ENCODE measurements around the gene AKR1C8. TPM values are rescaled to one million over a fixed set of nuclear protein-coding genes. Genes with fewer than 3 reads are reported as not detected.
A peak's percentile ranks its signal among the peaks of the same experiment; 100 is the strongest.
"Not testable (repeated sequence)": the region's sequence is repeated elsewhere in the genome, so short reads cannot be mapped to it uniquely, and the experiment has no call there.

AKR1C8 gene
- total RNA-seq, 1 experiment from 2014 or later = not detected

GRCh38 chr10:5187867-5188266 is 2.9 kb upstream of the AKR1C8 start:
- no peak for DNase-seq (ENCODE audit: low read depth, low spot score)
- in situ Hi-C loops (cut with HindIII; ENCODE audit: low pct_unique_long_range_greater_than_20kb, low sequenced_read_pairs) = no loop called here

DNA sequence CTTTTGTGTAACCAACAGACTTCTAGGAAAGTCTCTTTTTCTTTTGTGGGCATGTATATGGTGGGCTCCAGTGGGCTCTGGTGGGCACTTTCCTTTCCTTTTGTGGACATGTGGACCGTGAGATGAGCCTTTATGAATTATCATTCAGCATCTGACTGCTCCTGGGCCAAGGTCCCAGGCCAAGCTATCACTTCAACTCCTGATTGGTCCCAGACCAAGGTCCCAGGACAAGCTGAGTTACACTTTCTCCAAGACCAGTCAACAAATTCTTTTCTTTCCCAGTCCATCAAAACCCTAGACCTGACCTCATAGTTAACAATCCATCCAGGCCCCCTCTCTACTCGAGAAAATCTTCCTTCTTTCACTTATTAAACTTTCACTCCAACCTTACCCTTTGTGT is 1.0 kb downstream of the AKR1C8 start:
- DNase-seq (ENCODE audit: low read depth, low spot score) = no peak
- in situ Hi-C loops (cut with HindIII; ENCODE audit: low pct_unique_long_range_greater_than_20kb, low sequenced_read_pairs) = no loop called here

GRCh38 chr10:5180503-5180902 is 4.4 kb downstream of the AKR1C8 start:
- in situ Hi-C loops (cut with HindIII; ENCODE audit: low pct_unique_long_range_greater_than_20kb, low sequenced_read_pairs); DNase-seq (ENCODE audit: low read depth, low spot score): not testable (repeated sequence)

GRCh38 chr10:5175581-5175980 is 9.4 kb downstream of the AKR1C8 start:
- DNase-seq (ENCODE audit: low read depth, low spot score); in situ Hi-C loops (cut with HindIII; ENCODE audit: low pct_unique_long_range_greater_than_20kb, low sequenced_read_pairs): not testable (repeated sequence)

- in situ Hi-C loops (cut with HindIII; ENCODE audit: low pct_unique_long_range_greater_than_20kb, low sequenced_read_pairs) = no loop called here
- DNase-seq (ENCODE audit: low read depth, low spot score) = no peak
These were observed 16.0 kb downstream of the AKR1C8 start for GRCh38 chr10:5168897-5169420.

DNA sequence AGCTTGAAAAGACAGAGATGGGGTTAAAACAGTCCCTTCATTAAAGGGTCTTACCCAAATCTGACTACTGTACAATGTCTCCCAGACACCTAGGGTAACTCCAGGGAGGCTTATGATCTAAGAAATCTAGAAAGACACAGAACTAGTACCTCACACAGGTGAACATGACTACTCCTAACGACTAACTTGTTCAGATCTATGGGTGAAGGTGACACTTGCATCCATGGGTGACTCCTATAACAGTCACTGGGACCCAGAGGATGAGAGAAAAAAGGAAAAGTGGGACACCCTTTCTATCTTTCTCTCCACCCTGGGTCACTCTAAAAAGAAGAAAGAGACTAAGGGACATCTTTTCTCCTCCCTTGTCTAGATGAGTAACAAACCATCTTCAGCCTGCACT is 19.2 kb downstream of the AKR1C8 start:
- in situ Hi-C loops (cut with HindIII; ENCODE audit: low pct_unique_long_range_greater_than_20kb, low sequenced_read_pairs) = no loop called here
- no peak for DNase-seq (ENCODE audit: low read depth, low spot score)

DNA sequence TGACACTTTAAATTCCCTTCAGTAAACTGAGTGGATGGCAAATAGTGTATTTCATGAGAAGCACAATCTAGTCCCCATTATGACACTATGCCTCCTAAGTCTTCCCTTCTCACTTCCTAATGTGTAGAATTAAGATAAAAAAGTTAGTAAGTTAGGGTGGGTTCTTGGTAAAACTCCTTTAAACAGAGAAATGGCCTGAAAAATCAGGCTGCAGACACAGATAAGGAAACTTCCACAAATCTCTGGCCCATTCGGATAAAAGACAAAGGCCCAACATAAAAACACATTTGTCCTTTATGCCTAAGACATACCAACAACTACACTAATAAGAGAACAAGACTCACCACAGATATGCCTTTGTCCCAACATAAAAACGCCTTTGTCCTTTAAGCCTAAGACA is 21.5 kb downstream of the AKR1C8 start:
- peak; percentile 21 for DNase-seq (ENCODE audit: low read depth, low spot score)
- in situ Hi-C loops (cut with HindIII; ENCODE audit: low pct_unique_long_range_greater_than_20kb, low sequenced_read_pairs) = no loop called here

DNA sequence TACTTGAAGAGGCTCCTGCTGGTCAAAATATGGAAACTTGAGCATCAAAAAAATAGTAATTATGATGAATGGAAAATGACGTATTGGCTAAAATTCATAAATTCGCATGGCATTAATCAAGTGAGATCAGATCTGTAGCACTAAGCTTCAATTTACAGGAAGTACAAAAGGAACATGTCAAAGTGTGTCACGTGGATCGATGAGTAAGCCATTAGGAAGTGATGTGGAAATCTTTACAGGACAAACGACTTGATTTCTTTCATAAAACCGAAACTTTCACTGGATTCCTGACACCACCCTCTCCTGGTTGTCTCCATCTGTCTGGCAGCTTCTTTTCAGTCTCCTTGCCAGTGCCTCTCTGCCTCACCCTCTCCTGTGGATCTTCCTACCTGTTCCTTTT is 25.8 kb downstream of the AKR1C8 start:
- in situ Hi-C loops (cut with HindIII; ENCODE audit: low pct_unique_long_range_greater_than_20kb, low sequenced_read_pairs) = no loop called here
- no peak for DNase-seq (ENCODE audit: low read depth, low spot score)

GRCh38 chr10:5157501-5157900 is 27.4 kb downstream of the AKR1C8 start:
- no peak for DNase-seq (ENCODE audit: low read depth, low spot score)
- in situ Hi-C loops (cut with HindIII; ENCODE audit: low pct_unique_long_range_greater_than_20kb, low sequenced_read_pairs) = no loop called here

- no peak for DNase-seq (ENCODE audit: low read depth, low spot score)
- in situ Hi-C loops (cut with HindIII; ENCODE audit: low pct_unique_long_range_greater_than_20kb, low sequenced_read_pairs) = no loop called here
These were observed 29.0 kb downstream of the AKR1C8 start for GRCh38 chr10:5155951-5156350.

DNA sequence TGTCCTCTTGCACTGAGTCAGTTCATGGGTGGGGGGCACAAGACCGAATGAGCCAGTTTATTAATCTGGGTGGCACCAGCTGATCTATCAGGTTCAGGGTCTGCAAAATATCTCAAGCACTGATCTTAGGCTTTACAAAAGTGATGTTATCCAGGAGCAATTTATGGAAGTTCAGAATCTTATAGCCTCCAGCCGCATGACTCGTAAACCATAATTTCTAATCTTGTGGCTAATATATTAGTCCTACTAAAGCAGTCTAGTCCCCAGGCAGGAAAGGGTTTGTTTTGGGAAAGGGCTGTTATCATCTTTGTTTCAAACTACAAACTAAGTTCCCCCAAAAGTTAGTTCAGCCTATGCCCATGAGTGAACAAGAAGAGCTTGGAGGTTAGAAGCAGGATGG is 33.9 kb downstream of the AKR1C8 start:
- no peak for DNase-seq (ENCODE audit: low read depth, low spot score)
- in situ Hi-C loops (cut with HindIII; ENCODE audit: low pct_unique_long_range_greater_than_20kb, low sequenced_read_pairs) = no loop called here

DNA sequence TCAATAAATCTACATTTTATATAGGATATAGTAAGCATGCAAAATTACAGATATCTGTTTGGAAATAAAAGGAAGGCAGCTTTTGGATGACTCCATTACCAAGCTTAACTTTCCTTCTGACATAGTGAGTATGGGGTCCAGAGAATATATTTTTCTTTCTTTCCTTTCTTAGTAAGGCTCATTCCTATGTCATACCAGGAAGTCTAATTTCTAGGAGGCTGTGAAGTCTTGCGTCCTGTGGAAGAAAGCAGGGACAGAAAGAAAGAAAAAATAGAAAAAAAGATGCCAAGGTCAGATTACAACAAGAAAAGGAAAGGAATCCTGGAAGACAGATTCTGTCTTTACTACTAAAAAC is 36.3 kb downstream of the AKR1C8 start:
- in situ Hi-C loops (cut with HindIII; ENCODE audit: low pct_unique_long_range_greater_than_20kb, low sequenced_read_pairs) = no loop called here
- DNase-seq (ENCODE audit: low read depth, low spot score) = no peak

DNA sequence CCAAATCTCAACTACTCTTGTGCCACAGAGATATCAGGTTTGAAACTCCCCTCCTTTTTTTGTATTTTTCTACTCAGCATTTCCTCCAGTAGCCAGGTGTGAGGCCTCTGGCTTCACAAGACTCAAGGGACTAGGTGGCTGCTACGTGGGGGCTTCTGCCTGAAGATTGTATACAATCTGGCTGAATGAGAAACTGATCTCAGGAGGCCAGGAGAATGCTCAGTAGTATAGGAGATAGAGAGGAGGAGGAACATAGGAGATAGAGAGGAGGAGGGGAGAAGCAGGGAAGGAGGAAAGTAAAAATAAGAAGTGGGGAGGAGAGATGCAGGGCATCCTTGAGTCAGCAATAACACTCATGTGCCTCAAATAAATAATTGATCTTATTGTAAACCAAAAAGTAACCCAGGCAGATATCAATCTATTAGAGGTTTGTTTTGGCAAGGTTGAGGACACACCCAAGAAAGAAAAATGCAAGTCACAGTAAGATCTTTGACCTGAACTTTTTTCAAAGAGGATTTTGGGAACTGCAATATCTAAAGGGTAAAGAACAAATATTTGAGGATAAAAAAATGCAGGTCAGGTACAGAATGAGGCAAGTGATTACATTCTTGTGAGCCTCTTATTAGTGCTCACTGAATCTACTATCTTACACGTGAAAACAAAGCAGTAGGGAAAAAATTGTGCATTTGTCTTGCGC is 36.8 kb downstream of the AKR1C8 start:
- no peak for DNase-seq (ENCODE audit: low read depth, low spot score)
- in situ Hi-C loops (cut with HindIII; ENCODE audit: low pct_unique_long_range_greater_than_20kb, low sequenced_read_pairs) = no loop called here

- DNase-seq (ENCODE audit: low read depth, low spot score) = no peak
These were observed 37.5 kb downstream of the AKR1C8 start for GRCh38 chr10:5147255-5147980.

GRCh38 chr10:5146920-5147254 is 38.1 kb downstream of the AKR1C8 start:
- in situ Hi-C loops (cut with HindIII; ENCODE audit: low pct_unique_long_range_greater_than_20kb, low sequenced_read_pairs) = no loop called here
- DNase-seq (ENCODE audit: low read depth, low spot score) = no peak

More at GRCh38 chr10:5147255-5147980, 37.5 kb downstream of the AKR1C8 start:
- in situ Hi-C loops (cut with HindIII; ENCODE audit: low pct_unique_long_range_greater_than_20kb, low sequenced_read_pairs) = no loop called here

DNA sequence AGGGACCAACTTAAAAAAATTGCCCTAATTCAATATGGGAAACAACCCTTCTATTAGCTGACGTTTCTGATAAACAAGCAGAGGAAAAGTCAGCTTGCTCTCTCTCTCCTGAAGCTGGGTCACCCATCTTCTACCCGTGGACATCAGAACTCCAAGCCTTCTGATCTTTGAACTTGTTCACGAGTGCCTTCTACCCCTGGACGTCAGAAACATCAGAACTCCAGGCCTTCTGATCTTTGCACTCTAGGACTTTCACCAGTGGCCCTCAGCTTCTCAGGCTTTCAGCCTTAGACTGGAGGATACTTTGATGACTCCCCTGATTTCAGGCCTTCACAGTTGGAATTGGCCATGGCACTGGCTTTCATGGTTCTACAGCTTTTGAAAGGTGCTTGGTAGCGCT is 41.8 kb downstream of the AKR1C8 start:
- in situ Hi-C loops (cut with HindIII; ENCODE audit: low pct_unique_long_range_greater_than_20kb, low sequenced_read_pairs) = no loop called here
- no peak for DNase-seq (ENCODE audit: low read depth, low spot score)

DNA sequence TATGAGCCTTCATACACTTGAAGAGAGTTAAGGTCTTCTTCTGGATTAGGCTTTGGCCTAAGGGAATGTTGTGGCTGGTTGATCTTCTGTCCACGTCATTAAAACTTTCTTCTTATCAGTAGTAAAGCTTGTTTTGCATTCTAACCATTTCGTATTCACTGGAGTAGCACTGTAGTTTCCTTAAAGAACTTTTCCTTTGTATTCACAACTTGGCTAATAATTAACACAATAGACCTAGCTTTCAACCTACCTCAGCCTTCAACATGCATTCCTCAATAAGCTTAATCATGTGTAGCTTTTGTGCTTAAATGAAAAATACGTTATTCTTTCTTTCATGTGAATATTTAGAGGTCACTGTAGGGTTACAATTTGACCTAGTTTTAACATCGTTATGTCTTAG is 42.8 kb downstream of the AKR1C8 start:
- in situ Hi-C loops (cut with HindIII; ENCODE audit: low pct_unique_long_range_greater_than_20kb, low sequenced_read_pairs) = no loop called here
- no peak for DNase-seq (ENCODE audit: low read depth, low spot score)

- in situ Hi-C loops (cut with HindIII; ENCODE audit: low pct_unique_long_range_greater_than_20kb, low sequenced_read_pairs); DNase-seq (ENCODE audit: low read depth, low spot score): not testable (repeated sequence)
These were observed 47.3 kb downstream of the AKR1C8 start for GRCh38 chr10:5137699-5138098.

- in situ Hi-C loops (cut with HindIII; ENCODE audit: low pct_unique_long_range_greater_than_20kb, low sequenced_read_pairs) = no loop called here
- DNase-seq (ENCODE audit: low read depth, low spot score) = no peak
These were observed 48.4 kb downstream of the AKR1C8 start for GRCh38 chr10:5136468-5137087.

Measured in SK-MEL-5 (cell line).